NCI-H187 treated with DMSO at 0.1 percent for 48 hours (cell line): ENCODE data around the gene ADRA2A.

Experiments used
- DNase-seq: peaks from one replicate; lab custom pipeline; 2025; lab: John Stamatoyannopoulos, UW

ADRA2A gene

DNA sequence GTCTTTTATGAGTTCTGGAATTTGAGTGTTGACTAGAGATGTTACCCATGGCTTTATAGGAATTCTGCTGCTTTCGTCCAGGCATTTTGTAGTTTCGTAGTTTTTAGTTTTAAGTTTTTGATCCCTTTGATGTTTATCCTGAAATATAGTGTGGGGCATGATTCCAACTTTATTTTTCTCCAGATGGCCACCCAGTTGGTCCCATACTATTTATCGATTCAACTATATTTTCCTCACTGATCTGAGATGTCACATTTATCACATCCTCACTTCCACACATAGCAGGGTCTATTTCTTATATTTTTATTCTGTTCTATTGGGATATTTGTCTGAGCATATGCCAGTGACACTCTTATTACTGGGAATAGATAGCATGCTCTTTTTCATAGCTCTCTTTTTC, 33.9 kb downstream of the ADRA2A start:
- DNase-seq: no peak

GRCh38 chr10:111112333-111112732, 35.5 kb downstream of the ADRA2A start:
- no peak for DNase-seq

DNA sequence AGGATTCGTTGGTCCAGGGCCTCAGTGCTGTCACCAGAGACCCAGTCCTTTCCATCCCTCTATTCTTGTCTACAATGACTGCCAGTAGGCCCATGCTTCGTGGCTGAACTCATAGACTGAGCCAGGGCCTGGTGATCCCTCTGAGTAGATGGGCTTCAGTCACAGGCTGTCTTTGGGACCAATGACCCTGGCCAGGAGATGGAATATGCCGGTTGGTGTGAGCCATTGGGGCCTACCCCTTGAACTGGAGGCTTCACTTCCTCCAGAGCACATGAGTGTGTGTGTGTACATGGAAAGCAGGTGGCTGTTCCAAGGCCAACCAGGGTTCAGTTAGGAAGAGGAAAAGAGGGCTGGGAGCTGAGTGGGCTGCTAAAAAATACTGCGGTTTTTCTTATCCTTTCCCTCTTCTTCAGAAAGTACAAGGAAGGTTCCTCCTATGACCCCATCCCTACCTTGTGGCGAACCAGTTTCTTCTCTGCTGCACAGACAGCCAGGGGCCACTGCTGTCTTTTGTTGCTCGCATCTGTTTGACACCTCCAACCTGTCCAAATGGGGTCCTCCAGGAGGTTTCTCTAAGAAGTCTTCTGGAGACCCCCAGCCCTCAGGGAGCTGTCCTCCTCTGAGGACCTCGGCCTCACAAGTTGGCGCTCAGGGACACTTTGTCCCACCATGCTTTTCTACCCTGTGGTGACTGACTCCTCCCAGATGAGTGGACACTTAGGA, 36.6 kb downstream of the ADRA2A start:
- DNase-seq: no peak

GRCh38 chr10:111113961-111114757, 37.3 kb downstream of the ADRA2A start:
- no peak for DNase-seq

DNA sequence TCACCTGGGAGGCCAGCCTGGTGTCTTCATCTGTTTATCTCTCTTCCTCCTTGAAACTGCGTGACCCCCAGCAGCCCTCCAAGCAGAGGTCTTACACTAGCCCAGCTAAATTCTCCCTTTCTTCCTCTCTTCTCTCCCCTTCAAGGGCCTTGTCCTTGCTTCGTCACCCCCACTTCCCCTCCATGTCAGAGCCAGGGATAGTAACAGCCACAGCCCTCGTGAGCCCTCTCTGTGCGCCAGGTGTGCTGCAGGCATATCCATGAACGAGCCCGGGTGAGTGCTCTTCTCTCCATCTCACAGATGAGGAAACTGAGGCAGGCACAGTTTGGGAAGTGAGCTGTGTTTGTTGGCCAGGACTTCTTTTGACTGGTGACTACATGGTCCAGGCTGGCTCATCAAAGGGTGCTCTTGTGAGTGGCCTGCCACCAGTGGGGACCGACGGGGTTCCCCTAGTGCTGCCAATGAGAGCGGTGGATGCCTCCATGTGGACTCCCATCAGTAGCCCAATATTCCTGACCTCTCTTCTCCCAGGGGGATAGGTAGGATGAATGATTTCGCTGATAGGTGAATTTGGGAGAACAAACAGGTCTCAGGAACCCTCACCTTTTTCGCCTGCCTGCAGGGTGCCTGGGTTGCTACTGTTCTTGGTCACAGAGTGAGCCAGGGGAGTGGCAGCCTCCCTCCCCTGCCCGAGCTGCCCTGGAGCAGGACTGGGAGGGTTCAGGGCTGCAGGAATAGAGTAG, 38.1 kb downstream of the ADRA2A start:
- no peak for DNase-seq

DNA sequence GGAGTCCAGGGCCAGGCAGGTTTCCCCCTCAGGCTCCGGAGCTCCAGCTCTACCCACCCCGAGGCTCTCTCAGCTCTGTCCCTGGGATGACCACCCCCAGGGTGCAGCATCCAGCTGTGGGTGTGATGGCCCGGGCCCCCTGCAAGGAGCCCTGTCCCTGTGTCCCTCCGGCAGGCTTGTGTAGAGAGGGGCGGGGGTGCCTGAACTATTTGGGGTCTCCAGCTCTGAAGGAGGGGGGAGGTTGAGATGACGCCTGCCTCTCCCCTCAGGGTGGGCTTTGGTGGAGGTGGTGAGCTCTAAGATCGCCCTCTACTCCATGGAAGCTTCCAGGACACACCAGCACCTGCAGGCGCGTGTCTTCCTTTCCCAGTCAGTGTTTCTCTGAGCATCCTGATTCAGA, 39.4 kb downstream of the ADRA2A start:
- no peak for DNase-seq

DNA sequence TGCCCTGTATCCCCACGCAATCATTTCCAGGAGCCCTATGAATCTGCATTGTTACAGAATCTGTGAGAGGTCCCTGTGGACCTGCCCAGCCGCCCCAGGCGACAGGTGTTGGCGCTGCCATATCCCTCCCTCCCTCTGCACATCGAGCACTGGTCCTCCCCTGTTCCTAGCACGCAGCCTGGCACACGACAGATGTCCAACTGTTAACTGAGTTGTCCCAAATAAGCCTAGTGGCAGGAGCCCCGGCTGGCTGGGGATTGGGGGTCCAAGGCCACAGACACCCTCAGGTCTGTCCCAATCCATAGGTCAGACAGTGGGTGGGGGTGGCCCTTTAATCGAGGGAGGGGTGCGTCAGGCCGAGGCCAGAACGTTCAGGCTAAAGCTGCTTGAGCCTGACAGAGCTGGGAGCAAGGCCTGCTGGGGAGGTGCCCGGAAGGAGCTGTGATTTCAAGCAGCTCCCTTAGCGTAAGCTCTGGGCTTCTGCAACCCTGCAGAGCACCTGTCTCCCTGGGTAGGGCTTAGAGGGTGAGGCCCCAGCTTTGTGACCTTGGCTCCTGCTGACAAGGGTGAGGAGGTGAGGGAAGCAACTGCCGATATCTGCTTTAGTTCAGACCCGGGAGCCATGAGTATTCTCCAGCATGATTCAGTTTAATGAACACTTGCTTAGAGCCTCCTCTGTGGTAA, 40.1 kb downstream of the ADRA2A start:
- DNase-seq: no peak

- DNase-seq: no peak
Measured at GRCh38 chr10:111117528-111118277, 40.9 kb downstream of the ADRA2A start.

GRCh38 chr10:111118758-111119157, 41.9 kb downstream of the ADRA2A start:
- no peak for DNase-seq

DNA sequence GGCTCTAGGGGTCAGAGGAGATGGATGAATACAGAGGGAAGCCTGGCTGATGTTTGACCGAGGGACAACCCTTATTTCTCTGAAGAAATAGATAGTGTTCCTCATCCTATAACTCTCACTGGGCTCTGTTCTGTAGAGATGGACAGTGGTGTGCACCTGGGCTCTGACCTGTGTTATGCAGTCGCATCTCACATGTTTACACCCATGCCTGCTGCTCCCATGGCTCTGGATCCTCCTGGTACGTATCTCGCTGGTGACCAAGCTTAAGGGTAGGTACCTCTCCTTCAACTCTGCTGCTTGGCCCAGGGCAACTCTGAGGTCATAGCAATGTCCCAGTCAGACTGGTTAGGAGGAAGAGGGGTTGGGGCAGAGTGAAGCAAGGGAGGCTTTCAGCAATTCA, 42.8 kb downstream of the ADRA2A start:
- DNase-seq: no peak

DNA sequence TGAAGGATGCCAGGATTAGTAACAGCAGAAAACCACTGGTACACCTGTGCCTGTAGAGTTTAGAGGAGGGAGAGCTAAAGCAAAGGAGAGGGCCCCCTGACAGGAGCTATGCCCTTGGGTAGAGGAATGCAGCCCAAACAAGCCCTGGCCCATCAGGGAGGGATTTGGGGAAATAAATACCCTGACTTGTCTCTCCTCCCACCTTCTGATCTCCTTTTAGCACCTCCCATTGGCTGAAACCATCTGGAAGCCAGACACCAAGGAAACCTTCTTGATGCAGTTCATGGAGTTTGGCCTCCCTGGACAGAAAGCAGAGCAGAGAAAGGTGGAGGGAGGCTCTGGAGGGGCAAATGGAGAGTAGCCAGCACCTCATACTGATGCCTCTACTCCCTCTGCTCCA, 45.3 kb downstream of the ADRA2A start:
- DNase-seq: no peak

DNA sequence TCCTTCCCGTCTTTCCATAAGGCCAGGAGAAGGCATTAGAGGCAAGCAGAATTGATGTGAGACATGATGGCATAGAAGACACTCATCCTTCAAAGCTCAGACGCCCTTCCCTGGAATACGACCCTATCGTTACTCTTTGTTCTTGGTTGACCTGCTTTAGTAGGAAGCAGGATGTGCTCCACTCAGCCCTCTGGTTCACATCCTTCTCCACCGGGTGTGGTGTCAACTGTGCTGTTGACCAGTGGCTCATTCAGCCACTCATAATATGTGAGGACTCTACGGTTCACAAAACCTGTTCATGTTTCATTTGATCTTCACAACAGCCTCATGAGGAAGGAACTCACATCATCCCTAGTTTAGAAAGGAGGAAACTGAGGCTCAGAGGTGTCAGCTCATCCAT, 47.1 kb downstream of the ADRA2A start:
- no peak for DNase-seq

GRCh38 chr10:111125102-111125501, 48.3 kb downstream of the ADRA2A start:
- DNase-seq: no peak

DNA sequence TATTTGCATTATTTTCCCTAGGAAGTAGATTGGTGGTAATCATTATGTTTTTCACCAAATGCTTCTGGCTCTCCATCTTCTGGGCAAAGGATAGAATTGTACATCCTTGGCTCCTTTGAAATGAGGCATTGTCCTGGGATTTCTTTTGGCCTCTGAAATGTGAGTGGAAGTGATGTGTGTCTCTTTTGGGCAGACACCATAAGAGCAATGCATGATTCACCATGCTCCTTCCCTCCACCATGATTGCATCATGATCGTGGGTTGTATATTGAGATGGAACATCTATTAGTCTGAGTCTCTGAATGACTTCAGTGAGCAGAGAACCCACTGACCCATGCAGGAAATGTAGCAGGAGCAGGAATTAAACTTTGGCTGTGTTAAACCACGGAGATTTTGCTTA, 49.2 kb downstream of the ADRA2A start:
- DNase-seq: no peak

- DNase-seq: no peak
Measured at GRCh38 chr10:111127081-111127848, 50.4 kb downstream of the ADRA2A start.

GRCh38 chr10:111128331-111129180, 51.7 kb downstream of the ADRA2A start:
- DNase-seq: no peak

DNA sequence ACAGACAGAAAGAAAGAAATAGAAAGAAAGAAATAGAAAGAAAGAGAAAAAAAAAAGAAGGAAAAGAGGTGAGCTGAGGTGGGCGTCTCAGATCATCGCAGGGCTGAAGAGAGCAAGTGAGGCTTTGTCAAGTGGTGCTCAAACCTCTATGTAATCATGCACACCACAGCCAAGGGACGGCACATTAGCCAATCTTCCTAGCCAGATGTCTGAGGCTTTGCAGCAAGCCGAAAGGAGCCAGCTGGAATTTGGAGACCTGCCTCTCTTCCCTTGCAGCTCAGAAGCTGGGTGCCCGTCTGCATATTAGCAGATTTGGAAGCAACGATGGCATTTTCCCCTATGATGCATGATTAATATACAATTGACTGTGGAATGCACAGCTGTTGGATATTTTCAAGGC, 52.5 kb downstream of the ADRA2A start:
- no peak for DNase-seq

- DNase-seq: no peak
Measured at GRCh38 chr10:111130471-111130870, 53.6 kb downstream of the ADRA2A start.
